GM20431 (cell line): ENCODE measurements around the gene SECISBP2.
"Not testable (repeated sequence)": the region's sequence is repeated elsewhere in the genome, so short reads cannot be mapped to it uniquely, and the experiment has no call there.

ENCODE experiments used
- in situ Hi-C: fragments of 300-500 bp; cut with MseI, MboI; formaldehyde crosslinking; loops from one replicate; pipeline ENCODE4 v1.15.0; 2020; ENCODE audit warnings: low sequenced_read_pairs; ENCODE audit not compliant: unreplicated experiment

Gene SECISBP2

DNA sequence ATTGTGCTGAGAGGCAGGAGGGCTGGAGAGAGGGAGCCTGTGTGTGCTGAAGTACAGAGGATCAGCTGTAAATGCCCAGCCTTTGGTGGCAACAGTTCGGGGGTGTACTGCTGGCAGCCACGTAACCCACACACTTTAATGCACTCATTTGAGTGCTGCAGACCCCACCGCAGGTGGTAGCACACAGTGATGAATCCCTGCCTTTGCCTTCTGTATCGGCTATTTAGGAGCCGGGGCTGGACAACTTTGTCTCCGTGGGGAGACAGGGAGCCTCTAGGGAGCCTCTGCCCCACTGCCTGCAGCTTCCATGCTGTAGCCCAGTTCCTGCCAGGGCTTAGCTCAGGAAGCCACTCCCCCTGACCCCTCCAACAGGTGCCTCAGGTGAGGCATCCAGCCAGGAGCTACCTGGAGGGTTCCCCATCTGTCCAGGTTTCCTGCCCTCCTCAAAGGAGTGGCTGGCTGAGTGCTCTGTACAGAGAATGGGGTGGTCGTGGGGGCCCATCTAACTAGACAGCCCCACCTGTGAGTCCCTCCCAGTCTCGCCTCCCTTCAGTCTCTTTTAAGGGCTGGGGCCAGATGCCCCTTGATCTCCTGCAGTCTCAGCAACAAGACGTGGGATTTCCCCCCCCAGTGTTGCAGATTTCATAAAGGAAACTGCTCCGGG is 44.5 kb downstream of the SECISBP2 start:
- in situ Hi-C loops = no loop called here

- in situ Hi-C loops = no loop called here
Observed at GRCh38 chr9:89363311-89363670, 45.0 kb downstream of the SECISBP2 start.

- in situ Hi-C loops = no loop called here
Observed at GRCh38 chr9:89363921-89364665, 45.8 kb downstream of the SECISBP2 start.

DNA sequence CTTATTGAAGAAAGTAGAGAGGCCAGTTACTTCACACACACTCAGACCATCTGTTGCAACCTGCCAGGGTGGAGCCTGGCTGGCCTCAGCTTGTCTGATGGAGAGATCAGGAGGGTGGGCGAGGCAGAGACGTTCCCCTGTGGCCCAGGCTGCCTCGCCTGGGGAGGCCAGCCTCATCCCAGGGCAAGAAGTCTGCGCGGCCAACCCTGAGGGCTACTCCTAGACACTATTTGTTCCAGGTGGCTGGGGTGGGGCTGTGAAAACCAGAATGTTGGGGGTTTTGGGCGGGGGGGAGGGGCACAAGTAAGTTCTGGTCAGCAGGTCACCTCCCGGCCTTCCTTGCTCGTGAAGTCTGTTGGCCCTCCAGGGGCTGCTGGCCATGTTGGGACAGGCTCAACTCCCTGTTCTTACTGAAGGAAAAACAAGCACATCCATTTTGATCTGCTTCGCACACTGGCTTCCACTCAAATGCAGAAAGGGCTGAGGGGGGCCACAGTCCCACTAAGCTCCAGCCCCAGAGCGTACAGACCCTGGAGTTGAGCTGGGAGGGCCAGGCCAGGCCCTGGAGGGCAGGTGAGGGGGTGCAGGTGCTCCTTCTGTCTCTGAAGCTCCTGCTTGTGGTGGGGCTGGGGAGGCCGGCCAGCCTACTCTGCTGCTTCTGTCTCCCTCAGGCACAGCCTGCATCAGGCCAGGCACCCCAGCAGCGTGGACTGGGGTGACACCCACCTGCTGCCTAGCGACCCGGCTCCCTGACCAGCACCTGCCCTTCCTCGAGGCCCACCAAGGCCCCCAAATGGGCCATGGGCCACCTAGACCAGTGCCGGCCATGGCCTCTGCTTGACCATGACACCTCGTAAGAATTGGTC is 46.6 kb downstream of the SECISBP2 start:
- in situ Hi-C loops = no loop called here

DNA sequence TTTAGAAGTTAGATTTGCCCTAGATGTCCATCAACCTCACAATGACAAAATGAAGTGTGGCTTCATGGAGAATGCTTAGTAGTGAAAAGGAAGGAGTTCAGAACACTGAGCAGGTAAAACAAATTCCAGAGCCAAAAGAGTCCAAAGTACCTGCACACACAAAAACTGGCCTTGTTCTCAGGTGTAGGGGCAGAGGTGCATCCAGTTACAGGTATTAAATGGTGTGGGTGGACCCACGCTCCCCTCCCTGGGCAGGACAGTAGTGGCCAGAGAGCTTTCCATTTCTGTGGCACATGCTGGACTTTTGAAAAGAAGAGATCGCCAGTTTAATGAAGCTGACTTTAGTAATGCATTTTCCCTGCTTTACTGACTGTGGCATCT is 47.2 kb downstream of the SECISBP2 start:
- in situ Hi-C loops = no loop called here

DNA sequence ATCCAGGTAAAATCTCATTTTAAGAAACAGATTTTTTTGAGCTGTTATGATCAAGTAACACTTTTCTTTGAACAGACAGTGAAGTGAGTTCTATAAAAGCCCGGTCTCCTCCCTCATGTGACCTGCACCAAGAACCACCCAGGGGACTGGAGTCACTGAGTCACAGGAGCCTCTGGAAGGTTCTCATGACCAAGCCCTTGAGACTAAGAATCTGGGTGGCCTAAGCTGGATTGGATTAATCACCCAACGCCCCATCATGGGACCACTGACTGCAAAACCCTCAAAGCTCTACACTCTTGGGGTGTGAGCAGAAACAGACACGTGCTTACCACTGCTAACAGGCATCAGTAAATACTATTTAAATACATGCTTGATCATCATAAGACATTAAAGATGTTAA is 48.4 kb downstream of the SECISBP2 start:
- in situ Hi-C loops = no loop called here

DNA sequence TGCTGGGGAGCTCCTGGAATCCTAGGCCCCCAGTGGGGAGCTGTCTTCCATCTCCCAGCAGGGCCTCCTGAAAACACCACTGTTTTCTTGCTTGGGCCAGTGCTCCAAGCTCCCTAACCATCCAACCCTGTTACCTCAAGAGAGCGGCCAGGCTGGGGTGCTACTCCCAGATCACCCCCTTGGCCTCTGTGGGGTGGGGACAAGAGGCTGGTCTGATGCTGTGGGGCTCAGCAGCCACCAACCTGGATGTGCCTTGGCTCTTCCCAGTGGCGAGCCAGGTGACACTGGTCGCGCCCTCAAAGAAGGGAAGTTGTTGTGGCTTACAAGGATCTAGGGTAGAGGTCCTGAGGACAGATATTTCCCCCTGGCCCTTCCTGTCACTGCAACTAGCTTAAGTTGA is 49.0 kb downstream of the SECISBP2 start:
- in situ Hi-C loops = no loop called here

DNA sequence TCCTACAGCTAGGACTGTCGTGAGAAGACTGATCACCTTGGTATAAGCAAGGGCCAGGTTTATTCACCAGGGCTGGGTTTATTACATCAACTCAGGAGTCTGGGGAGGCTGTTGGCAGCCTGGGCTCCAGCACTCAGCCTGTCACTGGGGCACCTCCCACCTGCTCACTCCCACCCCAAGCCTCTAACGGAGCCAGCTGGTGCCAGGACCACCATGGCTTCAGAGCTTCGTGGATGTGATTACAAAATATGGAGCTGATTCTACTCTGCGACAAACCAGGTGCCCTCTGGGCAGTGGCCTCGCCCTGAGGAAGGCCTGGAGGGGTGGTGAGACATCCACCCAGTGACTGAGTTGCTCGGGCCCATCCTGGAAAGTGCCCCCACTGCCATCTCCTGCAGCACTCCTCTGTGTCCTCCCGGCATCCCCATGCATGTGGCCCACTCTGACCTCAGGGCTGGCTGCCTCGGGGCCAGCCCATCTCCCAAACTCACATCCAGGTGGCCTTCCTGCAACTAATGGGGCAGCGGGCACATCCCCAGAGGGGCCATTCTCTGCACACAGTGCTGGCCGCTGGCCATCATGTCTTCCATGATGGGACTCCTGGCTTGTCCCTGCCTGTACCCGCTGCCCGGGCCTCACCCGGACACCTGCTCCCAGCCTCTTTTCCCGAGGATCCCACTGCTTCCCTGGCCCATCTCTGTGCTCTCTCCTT is 49.6 kb downstream of the SECISBP2 start:
- in situ Hi-C loops = no loop called here

GRCh38 chr9:89368550-89368949 is 50.2 kb downstream of the SECISBP2 start:
- in situ Hi-C loops = no loop called here

DNA sequence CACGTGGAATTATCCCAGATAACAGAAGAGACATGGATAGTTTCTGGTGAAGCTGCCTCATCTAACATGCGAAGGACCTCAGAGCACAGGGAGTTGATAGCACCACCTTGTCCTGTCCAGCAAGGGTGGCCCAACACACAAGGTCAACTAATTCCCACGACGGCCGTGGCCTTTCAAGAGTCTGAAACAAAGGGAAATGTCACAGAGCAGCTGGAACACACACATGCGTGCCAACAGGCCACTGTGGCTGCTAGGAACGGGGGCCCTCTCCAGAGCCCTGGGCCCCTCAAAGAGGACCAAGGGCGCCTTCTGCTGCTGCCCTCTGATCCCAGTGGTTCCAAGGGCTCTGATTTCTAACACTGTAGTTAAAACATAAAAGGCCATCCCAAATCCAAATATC is 50.7 kb downstream of the SECISBP2 start:
- in situ Hi-C loops = no loop called here

- in situ Hi-C loops = no loop called here
Observed at GRCh38 chr9:89370593-89370992, 52.3 kb downstream of the SECISBP2 start.

- in situ Hi-C loops = not testable (repeated sequence)
Observed at GRCh38 chr9:89371791-89372190, 53.5 kb downstream of the SECISBP2 start.

- in situ Hi-C loops = no loop called here
Observed at GRCh38 chr9:89372230-89372816, 54.0 kb downstream of the SECISBP2 start.

DNA sequence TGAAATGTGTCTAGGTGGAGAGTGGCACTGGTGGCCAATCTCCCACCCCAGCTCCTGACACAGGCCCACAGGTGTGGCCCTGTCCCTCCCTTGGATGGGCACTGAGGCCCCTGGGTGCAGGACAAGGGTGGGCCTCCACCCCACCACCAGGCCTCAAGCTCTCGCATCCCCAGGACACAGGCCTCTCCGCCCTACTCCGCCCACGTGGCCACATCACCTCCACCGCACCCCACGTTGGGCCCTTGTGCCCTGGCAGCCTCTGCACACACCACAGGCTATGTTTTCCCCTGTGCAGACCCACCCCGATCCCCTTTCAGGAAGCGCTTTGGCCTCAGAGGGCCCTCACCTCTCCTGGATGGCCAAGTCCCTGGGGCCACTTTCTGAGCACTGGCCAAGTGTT is 54.7 kb downstream of the SECISBP2 start:
- in situ Hi-C loops = no loop called here

GRCh38 chr9:89374176-89374575 is 55.9 kb downstream of the SECISBP2 start:
- in situ Hi-C loops = no loop called here

DNA sequence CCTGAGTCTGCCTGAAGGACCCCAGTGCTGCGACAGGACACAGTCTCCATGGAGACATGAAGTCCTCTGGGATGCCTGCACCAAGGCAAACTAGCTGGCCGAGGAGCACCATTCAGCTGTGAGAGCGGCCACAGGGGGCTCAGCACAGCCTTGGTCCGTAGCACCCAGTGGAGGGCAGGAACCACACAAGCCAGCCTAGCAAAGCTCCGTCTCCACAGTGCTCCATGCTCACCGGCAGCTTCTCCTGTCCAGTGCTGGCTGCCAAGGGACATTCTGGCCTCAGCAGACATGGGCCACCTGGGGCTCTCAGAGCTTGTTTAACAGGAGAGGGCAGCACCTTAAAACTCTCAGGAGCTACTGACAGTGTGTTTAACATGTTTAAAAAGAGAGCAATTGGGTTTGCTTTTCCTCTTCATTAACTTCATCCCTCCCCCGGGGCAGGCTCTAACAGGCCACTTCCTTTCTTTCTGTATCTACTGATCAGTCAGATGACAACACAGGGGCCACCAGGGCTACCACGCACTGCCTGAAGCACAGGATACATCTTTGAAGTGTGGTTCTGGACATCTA is 57.0 kb downstream of the SECISBP2 start:
- in situ Hi-C loops = loop anchor here (25.0 kb wide), 1 partner anchor 187 kb away; no protein-coding TSS in a partner anchor

- in situ Hi-C loops = loop anchor here (25.0 kb wide), 1 partner anchor 186 kb away; no protein-coding TSS in a partner anchor
Observed at GRCh38 chr9:89376286-89376685, 58.0 kb downstream of the SECISBP2 start.

GRCh38 chr9:89376741-89377351 is 58.5 kb downstream of the SECISBP2 start:
- in situ Hi-C loops = loop anchor here (25.0 kb wide), 1 partner anchor 185 kb away; no protein-coding TSS in a partner anchor

GRCh38 chr9:89377411-89377810 is 59.1 kb downstream of the SECISBP2 start:
- in situ Hi-C loops = loop anchor here (25.0 kb wide), 1 partner anchor 185 kb away; no protein-coding TSS in a partner anchor
